ENCODE measurements around the gene STK32B. TPM values are rescaled to one million over a fixed set of nuclear protein-coding genes. Genes with fewer than 3 reads are reported as not detected.

Gene STK32B
- total and polyA plus RNA-seq, 2 experiments from 2014 or later, result 0.71 to 2.3 TPM

DNA sequence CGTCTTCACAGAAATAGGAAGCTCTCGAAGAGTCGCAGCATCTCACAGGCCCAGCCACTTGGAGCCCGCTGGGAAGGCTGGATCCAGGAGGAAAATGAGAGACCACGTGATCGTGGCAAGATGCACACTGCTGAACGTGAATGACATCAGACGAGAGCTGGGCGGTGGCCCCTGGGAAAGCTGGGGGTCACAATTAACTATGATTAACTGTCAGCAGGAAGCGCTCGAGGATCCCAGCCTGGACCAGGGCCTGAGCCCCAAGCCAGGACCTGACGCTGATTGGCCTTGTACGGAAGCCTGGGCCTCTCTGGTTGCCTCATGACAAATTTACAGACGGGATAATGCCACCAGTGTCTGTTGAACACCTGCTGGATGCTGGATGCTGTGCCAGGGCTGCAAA lies 335.6 kb downstream of the STK32B start:
- no peak overlapping the region for H3K4me3 ChIP-seq
- no peak overlapping the region for H3K27ac Mint-ChIP-seq
- no peaks in the 10 kb centered on the region for H3K79me2 ChIP-seq (replicated peaks; ENCODE audit: insufficient read depth)
- H3K27ac ChIP-seq (ENCODE audit: low read depth), result no peak overlapping the region
- no peaks in the 10 kb centered on the region for H3K9me2 ChIP-seq (ENCODE audit: insufficient read depth)
- TF ChIP-seq, protein P1, sequence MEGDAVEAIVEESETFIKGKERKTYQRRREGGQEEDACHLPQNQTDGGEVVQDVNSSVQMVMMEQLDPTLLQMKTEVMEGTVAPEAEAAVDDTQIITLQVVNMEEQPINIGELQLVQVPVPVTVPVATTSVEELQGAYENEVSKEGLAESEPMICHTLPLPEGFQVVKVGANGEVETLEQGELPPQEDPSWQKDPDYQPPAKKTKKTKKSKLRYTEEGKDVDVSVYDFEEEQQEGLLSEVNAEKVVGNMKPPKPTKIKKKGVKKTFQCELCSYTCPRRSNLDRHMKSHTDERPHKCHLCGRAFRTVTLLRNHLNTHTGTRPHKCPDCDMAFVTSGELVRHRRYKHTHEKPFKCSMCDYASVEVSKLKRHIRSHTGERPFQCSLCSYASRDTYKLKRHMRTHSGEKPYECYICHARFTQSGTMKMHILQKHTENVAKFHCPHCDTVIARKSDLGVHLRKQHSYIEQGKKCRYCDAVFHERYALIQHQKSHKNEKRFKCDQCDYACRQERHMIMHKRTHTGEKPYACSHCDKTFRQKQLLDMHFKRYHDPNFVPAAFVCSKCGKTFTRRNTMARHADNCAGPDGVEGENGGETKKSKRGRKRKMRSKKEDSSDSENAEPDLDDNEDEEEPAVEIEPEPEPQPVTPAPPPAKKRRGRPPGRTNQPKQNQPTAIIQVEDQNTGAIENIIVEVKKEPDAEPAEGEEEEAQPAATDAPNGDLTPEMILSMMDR (conservative IDR thresholded peaks at IDR 0.05; ENCODE audit: low read depth in 2 of 2), result no peak
- TF ChIP-seq, protein P2, sequence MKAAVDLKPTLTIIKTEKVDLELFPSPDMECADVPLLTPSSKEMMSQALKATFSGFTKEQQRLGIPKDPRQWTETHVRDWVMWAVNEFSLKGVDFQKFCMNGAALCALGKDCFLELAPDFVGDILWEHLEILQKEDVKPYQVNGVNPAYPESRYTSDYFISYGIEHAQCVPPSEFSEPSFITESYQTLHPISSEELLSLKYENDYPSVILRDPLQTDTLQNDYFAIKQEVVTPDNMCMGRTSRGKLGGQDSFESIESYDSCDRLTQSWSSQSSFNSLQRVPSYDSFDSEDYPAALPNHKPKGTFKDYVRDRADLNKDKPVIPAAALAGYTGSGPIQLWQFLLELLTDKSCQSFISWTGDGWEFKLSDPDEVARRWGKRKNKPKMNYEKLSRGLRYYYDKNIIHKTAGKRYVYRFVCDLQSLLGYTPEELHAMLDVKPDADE (IDR thresholded peaks at IDR 0.05), result no peak
- TF ChIP-seq ZNF114 (CRISPR knock-in tag; IDR thresholded peaks at IDR 0.05) (no peak), JUNB (IDR thresholded peaks at IDR 0.05; ENCODE audit: unreplicated experiment) (no peak), EZH2 (IDR thresholded peaks at IDR 0.05; ENCODE audit: low read depth, unreplicated experiment) (no peak), POLR2AphosphoS5 (IDR thresholded peaks at IDR 0.05; ENCODE audit: low read depth) (no peak), STAT1 (IDR thresholded peaks at IDR 0.05; ENCODE audit: unreplicated experiment) (no peak), CREB1 (CRISPR knock-in tag; IDR thresholded peaks at IDR 0.05; ENCODE audit: low read depth) (no peak), EZH2phosphoT487 (IDR thresholded peaks at IDR 0.05; ENCODE audit: unreplicated experiment) (no peak), ZNF331 (CRISPR knock-in tag; IDR thresholded peaks at IDR 0.05; ENCODE audit: low read depth) (no peak), NANOG (IDR thresholded peaks at IDR 0.05; ENCODE audit: borderline replicate concordance) (no peak)
- TF ChIP-seq, protein P3, sequence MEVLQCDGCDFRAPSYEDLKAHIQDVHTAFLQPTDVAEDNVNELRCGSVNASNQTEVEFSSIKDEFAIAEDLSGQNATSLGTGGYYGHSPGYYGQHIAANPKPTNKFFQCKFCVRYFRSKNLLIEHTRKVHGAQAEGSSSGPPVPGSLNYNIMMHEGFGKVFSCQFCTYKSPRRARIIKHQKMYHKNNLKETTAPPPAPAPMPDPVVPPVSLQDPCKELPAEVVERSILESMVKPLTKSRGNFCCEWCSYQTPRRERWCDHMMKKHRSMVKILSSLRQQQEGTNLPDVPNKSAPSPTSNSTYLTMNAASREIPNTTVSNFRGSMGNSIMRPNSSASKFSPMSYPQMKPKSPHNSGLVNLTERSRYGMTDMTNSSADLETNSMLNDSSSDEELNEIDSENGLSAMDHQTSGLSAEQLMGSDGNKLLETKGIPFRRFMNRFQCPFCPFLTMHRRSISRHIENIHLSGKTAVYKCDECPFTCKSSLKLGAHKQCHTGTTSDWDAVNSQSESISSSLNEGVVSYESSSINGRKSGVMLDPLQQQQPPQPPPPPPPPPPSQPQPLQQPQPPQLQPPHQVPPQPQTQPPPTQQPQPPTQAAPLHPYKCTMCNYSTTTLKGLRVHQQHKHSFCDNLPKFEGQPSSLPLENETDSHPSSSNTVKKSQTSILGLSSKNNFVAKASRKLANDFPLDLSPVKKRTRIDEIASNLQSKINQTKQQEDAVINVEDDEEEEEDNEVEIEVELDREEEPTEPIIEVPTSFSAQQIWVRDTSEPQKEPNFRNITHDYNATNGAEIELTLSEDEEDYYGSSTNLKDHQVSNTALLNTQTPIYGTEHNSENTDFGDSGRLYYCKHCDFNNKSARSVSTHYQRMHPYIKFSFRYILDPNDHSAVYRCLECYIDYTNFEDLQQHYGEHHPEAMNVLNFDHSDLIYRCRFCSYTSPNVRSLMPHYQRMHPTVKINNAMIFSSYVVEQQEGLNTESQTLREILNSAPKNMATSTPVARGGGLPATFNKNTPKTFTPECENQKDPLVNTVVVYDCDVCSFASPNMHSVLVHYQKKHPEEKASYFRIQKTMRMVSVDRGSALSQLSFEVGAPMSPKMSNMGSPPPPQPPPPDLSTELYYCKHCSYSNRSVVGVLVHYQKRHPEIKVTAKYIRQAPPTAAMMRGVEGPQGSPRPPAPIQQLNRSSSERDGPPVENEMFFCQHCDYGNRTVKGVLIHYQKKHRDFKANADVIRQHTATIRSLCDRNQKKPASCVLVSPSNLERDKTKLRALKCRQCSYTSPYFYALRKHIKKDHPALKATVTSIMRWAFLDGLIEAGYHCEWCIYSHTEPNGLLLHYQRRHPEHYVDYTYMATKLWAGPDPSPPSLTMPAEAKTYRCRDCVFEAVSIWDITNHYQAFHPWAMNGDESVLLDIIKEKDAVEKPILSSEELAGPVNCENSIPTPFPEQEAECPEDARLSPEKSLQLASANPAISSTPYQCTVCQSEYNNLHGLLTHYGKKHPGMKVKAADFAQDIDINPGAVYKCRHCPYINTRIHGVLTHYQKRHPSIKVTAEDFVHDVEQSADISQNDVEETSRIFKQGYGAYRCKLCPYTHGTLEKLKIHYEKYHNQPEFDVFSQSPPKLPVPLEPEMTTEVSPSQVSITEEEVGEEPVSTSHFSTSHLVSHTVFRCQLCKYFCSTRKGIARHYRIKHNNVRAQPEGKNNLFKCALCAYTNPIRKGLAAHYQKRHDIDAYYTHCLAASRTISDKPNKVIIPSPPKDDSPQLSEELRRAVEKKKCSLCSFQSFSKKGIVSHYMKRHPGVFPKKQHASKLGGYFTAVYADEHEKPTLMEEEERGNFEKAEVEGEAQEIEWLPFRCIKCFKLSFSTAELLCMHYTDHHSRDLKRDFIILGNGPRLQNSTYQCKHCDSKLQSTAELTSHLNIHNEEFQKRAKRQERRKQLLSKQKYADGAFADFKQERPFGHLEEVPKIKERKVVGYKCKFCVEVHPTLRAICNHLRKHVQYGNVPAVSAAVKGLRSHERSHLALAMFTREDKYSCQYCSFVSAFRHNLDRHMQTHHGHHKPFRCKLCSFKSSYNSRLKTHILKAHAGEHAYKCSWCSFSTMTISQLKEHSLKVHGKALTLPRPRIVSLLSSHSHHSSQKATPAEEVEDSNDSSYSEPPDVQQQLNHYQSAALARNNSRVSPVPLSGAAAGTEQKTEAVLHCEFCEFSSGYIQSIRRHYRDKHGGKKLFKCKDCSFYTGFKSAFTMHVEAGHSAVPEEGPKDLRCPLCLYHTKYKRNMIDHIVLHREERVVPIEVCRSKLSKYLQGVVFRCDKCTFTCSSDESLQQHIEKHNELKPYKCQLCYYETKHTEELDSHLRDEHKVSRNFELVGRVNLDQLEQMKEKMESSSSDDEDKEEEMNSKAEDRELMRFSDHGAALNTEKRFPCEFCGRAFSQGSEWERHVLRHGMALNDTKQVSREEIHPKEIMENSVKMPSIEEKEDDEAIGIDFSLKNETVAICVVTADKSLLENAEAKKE (CRISPR knock-in tag; IDR thresholded peaks at IDR 0.05), result no peak
- TF ChIP-seq, protein P4, sequence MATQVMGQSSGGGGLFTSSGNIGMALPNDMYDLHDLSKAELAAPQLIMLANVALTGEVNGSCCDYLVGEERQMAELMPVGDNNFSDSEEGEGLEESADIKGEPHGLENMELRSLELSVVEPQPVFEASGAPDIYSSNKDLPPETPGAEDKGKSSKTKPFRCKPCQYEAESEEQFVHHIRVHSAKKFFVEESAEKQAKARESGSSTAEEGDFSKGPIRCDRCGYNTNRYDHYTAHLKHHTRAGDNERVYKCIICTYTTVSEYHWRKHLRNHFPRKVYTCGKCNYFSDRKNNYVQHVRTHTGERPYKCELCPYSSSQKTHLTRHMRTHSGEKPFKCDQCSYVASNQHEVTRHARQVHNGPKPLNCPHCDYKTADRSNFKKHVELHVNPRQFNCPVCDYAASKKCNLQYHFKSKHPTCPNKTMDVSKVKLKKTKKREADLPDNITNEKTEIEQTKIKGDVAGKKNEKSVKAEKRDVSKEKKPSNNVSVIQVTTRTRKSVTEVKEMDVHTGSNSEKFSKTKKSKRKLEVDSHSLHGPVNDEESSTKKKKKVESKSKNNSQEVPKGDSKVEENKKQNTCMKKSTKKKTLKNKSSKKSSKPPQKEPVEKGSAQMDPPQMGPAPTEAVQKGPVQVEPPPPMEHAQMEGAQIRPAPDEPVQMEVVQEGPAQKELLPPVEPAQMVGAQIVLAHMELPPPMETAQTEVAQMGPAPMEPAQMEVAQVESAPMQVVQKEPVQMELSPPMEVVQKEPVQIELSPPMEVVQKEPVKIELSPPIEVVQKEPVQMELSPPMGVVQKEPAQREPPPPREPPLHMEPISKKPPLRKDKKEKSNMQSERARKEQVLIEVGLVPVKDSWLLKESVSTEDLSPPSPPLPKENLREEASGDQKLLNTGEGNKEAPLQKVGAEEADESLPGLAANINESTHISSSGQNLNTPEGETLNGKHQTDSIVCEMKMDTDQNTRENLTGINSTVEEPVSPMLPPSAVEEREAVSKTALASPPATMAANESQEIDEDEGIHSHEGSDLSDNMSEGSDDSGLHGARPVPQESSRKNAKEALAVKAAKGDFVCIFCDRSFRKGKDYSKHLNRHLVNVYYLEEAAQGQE (IDR thresholded peaks at IDR 0.05; ENCODE audit: unreplicated experiment), result no peak
- ATAC-seq (no peak), DNase-seq (ENCODE audit: low spot score) (no peak)
- no peak overlapping the region for H3K4me3 Mint-ChIP-seq
- H4K20me1 ChIP-seq (replicated peaks; ENCODE audit: insufficient read depth), result no peaks in the 10 kb centered on the region
- H3K4me2 ChIP-seq, result no peak overlapping the region
- no peaks in the 10 kb centered on the region for H3K9me3 Mint-ChIP-seq
- H3K4me1 Mint-ChIP-seq, result no peaks in the 10 kb centered on the region
- H3K36me3 Mint-ChIP-seq (ENCODE audit: low read depth), result no peaks in the 10 kb centered on the region; the same call in 2 of the 3 replicates
- H3F3A ChIP-seq (replicated peaks; ENCODE audit: low read depth), result no peaks in the 10 kb centered on the region
- no peaks in the 10 kb centered on the region for H3K4me1 ChIP-seq (ENCODE audit: insufficient read depth)
- no peak overlapping the region for H2AFZ ChIP-seq
- no peaks in the 10 kb centered on the region for H3K27me3 ChIP-seq (ENCODE audit: insufficient read depth)
- no peaks in the 10 kb centered on the region for H3K36me3 ChIP-seq (ENCODE audit: insufficient read depth)
- H3K27me3 Mint-ChIP-seq (ENCODE audit: insufficient read depth, low read depth, poor library complexity), result peaks cover 1% of the 10 kb centered on the region
